Umbilical cord (tissue), 2 donors: ENCODE measurements around the gene LMBR1L. TPM values are rescaled to one million over a fixed set of nuclear protein-coding genes. Genes with fewer than 3 reads are reported as not detected.
A peak's percentile ranks its signal among the peaks of the same experiment; 100 is the strongest.

ENCODE experiments used
- DNase-seq: peaks from one replicate; pipeline ENCODE4 v3.0.0-alpha.2; 2015; ENCODE audit warnings: low spot score
- total RNA-seq: library from RNA; depleted of rRNA; stranded (reverse); fragments of >200 nt; gene quantifications from one replicate; pipeline ENCODE4 v1.2.3, GENCODE V29; 2014; ENCODE audit warnings: low replicate concordance; ENCODE audit not compliant: insufficient read depth

LMBR1L gene
- total RNA-seq, 1 donor from 2014 or later = 64.8 TPM

DNA sequence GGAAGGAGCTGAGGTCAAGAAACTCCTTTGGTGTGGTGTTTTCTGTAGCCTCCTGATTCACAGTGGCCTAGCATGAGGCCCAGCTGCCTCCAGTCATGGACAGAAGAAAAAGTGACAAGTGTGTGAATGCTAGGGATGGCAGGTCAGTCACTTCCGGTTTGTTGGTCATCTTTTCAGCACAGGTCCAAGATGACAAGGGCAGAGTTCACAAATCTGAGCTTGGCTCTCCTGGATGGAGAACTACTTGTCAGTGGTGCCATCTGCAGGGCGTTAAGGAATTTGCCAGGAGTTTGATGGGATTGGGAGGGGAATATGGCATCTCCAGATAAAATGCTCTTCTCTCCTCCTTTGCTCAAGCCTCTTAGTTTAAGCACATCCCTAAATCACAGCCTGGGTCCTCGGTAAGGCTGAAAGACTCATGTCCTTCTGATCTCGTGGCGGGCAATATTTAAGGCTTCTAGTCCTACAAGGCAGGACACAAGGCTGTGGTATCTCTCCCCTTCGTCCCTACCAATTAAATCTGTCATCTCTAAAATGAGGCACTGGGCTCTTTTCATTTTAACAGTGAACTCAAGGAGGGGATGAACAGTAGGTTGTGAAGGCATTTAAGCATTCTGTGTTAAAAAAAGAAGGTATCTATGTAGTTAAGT lies 10.5 kb upstream of the LMBR1L start:
- peak; percentile 68 for DNase-seq

GRCh38 chr12:49111206-49111605 lies 559 bp upstream of the LMBR1L start:
- no peak for DNase-seq

DNA sequence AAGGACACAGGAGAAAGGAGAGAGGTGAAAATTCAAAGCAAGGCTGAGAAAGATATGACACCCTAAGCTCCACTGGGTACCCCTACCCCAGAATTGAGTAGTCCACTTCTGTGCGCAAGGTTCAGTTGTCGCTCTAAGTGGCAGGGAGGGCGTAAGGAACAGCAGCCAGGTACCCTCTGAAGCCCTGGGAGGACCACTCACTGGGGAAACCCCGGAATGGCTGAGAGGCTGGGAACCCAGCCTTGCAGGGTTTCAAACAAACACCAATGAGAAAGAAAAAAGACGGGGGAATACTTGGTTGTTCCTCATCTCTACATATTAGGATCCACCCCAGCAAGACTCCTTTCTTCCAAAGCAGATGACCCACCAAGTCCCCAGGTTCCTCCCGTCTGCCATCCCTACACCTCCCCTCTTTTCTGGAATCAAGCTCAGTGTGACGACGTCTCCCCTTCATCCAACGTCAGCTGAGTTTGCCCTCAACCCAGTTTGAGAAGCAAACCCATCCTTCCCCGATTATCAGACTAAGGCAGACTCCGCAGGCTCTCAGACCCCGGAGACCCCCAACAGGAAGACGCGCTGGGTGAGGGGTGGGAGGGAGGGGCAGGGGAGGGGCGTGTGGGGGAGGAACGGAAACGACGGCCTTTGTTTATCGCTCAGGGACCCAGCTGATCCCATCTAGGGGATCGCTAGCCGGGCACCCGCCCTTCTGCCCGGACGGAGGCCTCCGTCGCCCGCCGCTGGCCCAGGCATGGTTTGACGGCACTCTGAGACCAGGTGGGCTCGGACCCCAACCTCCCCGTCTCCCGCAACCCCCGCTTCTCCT lies 795 bp downstream of the LMBR1L start:
- no peak for DNase-seq

GRCh38 chr12:49108958-49109404 lies 1.7 kb downstream of the LMBR1L start:
- peak; percentile 89 for DNase-seq

DNA sequence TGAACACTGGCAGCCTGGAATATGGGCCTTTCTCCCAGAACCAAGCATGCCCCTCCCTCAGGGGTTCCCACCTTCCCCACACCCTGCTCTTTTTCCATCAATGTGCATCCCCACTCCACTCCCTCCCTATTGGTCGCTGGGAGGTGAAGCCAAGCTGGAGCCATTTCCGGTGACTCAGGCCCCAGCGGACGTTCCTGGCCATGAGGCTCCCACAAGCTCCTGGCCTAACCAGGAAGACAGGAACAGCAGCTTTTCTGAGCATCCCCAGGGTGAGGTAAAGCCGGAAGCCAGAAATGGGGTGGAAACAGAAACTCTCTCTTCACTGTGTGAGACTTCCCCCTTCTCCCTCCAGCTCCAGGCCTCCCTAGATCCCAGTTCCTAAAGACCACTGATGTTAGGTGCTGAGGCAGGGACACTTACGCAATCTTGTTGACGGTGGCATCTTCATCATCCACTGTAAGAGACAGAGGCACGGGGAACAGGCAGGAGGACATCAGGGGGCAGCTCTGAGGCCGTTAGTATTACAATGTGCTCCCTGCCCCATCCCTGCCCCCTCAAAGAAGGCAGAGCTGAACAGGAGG lies 5.1 kb downstream of the LMBR1L start:
- DNase-seq = no peak

GRCh38 chr12:49104822-49105221 lies 5.8 kb downstream of the LMBR1L start:
- DNase-seq = no peak

- DNase-seq = no peak
Measured at GRCh38 chr12:49100380-49100779, 10.3 kb downstream of the LMBR1L start.

GRCh38 chr12:49098703-49099102 lies 11.9 kb downstream of the LMBR1L start:
- no peak for DNase-seq

DNA sequence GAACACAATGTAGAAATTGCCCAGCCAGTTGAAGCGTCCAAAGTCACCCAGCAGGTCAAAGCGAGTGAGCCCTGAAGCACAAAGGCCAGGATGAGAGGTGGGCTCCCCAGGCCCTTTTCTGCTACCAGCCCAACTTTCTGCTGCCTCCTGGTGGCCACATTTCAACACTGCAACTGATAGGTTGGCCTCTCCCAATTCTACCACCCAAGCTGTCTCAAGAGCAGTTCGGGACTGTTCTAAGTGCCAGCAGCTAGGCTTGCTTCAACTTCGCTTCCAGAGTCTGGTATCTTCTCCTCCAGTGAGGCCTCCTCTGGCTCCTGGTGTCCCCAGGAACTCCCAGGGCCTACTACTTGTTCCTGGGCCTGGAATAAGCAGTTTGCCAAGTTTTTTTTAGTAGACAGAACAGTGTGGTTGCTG lies 12.6 kb downstream of the LMBR1L start:
- no peak for DNase-seq

DNA sequence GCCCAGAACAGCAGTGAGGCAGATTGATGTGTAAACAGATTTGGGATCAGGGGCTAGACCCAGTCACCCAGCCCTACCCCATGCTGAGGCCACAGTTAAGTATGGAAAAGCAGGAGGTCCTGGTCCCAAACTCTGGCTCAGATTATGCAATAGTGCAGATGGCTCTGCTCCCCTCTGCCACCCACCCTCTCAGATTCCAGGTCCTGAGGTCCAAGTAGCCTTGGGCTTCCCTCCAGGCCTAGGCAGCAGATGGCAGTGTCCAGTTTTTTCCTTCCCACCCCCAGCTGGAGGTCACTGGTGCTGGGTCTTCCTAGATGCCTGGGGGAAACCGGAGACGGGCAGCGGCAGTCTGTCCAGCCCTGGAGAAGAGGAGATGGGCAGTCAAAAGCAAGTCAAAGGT lies 13.3 kb downstream of the LMBR1L start:
- no peak for DNase-seq

DNA sequence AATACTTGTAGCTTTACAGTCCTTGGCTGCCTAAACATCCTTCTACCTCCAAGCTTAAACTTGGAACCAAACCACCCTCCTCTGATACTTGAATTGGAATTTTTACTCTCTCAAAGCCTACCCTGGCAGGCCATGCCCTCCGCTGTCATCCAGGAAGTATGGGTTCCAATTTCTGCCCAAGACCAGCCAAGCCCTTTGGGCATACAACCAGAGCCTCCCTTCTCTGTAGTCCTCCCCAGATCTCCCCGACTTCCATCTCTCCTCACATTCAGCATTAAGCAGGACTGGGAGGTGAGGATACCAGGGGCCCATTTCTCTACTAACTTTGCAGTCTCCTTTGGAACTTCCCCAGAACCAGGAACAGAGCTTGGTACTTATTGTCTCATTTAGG lies 15.7 kb downstream of the LMBR1L start:
- no peak for DNase-seq

DNA sequence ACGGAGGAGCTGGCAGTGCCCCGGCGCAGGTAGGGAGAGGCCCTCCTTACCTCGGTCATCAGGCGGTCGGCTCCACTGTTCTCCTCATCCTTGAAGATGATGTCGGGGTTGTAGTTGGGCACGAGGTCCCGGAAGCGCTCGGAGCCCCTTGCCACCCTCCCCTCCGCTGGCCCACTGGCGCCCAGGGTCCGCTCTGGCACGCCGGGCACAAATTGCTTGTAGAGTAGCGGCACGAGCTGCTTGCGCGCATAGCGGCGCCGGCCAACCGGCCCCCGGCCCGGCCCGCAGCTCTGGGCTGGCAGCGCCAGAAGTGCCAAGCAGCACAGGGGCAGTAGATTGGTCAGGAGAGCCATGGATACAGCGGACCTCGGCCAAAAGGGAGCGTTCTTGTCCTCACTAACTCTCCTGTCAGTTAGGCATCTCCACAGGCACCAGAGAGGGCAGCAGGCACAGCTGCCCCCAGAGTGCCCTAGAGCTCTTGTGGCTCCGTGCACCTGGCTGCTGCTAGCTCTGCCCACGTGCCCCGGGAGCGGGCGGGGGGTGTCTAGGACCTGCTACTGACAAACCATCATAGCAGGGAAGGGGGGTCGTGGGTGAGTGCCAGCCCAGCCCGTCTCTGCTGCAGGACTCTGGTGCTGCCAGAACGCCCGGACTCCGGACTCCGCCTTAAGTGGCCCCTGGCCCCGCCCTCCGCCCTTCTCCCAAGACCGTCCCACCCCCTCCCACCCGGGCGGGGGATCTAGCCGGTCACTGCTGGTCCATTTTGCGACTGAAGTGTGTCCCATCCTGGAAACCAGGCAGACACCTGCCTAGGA lies 16.3 kb downstream of the LMBR1L start, which contains the start of gene DHH:
TSS of gene DHH (minus strand) at position 642 of the 815 bp plus-strand sequence. CDS start at position 353, 289 bp downstream.
- no peak for DNase-seq

GRCh38 chr12:49093792-49094159 lies 16.9 kb downstream of the LMBR1L start:
- no peak for DNase-seq

GRCh38 chr12:49092816-49093406 lies 17.7 kb downstream of the LMBR1L start:
- no peak for DNase-seq

DNA sequence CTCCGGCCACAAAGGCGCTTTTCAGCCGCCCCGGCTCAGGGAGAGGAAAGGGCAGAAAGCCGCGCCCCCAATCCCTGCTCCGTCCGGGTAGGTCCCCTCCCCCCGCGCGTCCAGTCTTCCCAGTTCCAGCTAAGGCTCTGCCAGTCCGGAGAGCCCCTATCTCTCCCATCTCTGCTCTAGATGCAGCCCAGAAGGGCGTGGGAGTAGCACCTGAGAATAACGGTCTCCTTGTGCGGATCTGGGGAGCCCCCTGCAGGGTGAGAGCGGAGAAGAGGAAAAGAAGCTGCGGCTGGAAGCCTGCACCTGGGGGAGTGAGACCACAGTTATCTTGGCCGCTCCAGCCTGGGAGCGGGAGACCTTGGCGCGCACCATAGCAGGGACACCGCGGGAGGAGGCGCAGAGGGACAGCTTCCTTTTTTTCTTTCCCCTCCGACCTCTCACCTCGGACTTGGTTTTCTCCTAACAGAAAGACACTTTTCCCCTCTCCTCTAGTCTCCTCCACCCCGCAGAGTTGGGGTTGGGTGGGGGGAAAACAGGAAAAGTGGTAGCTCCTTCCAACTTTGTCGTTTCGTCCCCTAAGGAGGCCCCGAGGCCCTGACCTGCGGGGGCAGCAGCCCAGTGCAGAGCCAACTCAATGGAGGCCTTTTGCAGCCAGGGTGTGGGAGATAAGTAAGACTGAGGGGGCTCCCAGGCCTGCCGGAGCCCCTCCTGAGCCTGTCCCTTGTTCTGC lies 18.4 kb downstream of the LMBR1L start:
- no peak for DNase-seq

- DNase-seq = no peak
Measured at GRCh38 chr12:49091836-49092085, 18.9 kb downstream of the LMBR1L start.

- no peak for DNase-seq
Measured at GRCh38 chr12:49091056-49091835, 19.4 kb downstream of the LMBR1L start.

GRCh38 chr12:49089821-49090773 lies 20.6 kb downstream of the LMBR1L start:
- DNase-seq = peak; percentile 43

DNA sequence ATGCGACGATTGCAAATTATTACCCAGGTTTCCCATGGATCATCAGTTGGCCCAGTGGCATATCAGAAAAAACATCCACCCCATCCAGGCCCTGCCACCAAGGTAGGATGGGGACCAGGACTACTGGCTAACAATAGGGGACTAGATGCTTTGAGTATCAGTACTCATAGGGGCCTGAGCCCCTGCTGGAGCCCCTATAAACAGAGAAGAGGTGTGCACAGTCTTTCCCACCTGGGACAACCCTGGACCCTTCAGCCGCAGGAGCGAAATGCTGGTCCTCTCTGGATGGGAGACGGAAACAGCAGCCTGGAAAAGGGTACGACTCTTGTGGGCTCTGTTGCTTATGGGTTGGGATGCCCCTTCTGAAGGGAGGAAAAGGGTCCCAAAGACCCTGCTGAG lies 21.7 kb downstream of the LMBR1L start:
- no peak for DNase-seq
